GM12801 (cell line): ENCODE measurements around the gene LBR.

Source experiments
- CTCF ChIP-seq: IDR thresholded peaks from one replicate; pipeline ENCODE4 v1.5.1; 2011; ENCODE audit warnings: control low read depth; ENCODE audit not compliant: insufficient read length; ENCODE audit errors: extremely low read depth

Gene LBR

DNA sequence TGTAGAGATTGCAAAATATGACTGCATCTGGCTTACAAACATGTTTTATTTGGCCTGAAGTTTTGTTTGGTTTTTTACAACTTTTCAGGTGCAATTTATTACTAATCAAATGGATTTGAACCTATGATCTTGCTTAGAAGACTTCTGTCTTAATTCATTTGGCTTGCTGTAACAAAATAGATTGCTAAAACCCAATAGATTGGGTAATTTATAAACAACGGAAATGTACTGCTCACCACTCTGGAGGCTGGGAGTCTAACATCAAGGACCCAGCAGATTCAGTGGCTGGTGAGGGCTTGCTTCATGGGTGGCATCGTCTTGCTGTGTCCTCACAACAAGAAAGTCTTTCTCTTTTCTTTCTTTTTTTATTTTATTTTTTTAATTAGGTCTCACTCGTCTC lies 72.9 kb downstream of the LBR start:
- TF ChIP-seq CTCF = no peak
